Esophagus squamous epithelium (tissue), 4 donors: ENCODE measurements around the gene ZNF75A.

Experiments
- CTCF ChIP-seq, 6 experiments: fragments of 450-650 bp in 4 of 6; fragments of 200-600 bp in 2 of 6; sonication (generic) in 2 of 6; IDR thresholded peaks; one replicate each; pipeline ENCODE4 v1.5.1; 2016 to 2019; ENCODE audit warnings: antibody characterized with exemption in 6 of 6, mild to moderate bottlenecking in 4 of 6, moderate library complexity in 4 of 6
- POLR2A ChIP-seq, 4 donors: fragments of 450-650 bp; IDR thresholded peaks; one replicate each; pipeline ENCODE4 v1.6.1; 2017; ENCODE audit warnings: antibody characterized with exemption in 4 of 4, mild to moderate bottlenecking in 4 of 4, moderate library complexity in 3 of 4

DNA sequence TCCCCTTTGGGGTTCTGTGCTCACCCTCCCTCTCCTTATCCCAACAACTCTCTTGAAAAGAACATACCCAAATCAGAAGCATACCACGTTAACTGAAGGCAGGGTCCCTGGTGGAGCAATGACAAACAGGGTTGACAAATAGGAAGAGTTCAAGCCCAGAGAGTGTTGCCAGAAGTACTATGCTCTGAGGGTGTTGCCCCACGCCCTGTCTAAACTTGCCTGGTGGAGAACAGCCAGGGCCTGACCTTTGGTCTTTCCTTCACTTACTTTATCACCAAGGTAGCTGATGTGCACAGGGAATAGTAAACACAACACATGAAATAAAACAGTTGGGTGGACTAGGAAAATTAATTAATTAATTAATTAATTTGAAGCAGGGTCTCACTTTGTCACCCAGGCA, 23.3 kb downstream of the ZNF75A start:
- TF ChIP-seq CTCF (IDR thresholded peaks at IDR 0.05) (no peak), POLR2A (IDR thresholded peaks at IDR 0.05) (no peak)
